ENCODE measurements around the gene SAG. TPM values are rescaled to one million over a fixed set of nuclear protein-coding genes. Genes with fewer than 3 reads are reported as not detected.

Gene SAG
- total and polyA plus RNA-seq, 7 donors, result not detected

- DNase-seq, result no peak
- no peaks in the 10 kb centered on the region for H3K27me3 ChIP-seq
- no peaks in the 10 kb centered on the region for H3K36me3 ChIP-seq
- no peaks in the 10 kb centered on the region for H3K9me3 ChIP-seq
- H3K4me1 ChIP-seq, result no peaks in the 10 kb centered on the region
- intact Hi-C loops (cut with DNase I), result no loop called here
- no peak for TF ChIP-seq POLR2A (IDR thresholded peaks at IDR 0.05)
- no peak for TF ChIP-seq CTCF (IDR thresholded peaks at IDR 0.05)
- TF ChIP-seq POLR2AphosphoS5 (IDR thresholded peaks at IDR 0.05), result no peak
- no peak for TF ChIP-seq EP300 (IDR thresholded peaks at IDR 0.05)
- WGBS, 2 donors, result 93 to 94% methylated on average over 15 of the region's 15 CpGs
- H3K4me3 ChIP-seq, result no peak overlapping the region
- H3K27ac ChIP-seq, result no peak overlapping the region
Observed at GRCh38 chr2:233343171-233343705, 35.6 kb downstream of the SAG start.

- no peak overlapping the region for H3K4me3 ChIP-seq
- no peak for DNase-seq
- no peaks in the 10 kb centered on the region for H3K36me3 ChIP-seq
- no peak overlapping the region for H3K27ac ChIP-seq
- no peak for TF ChIP-seq CTCF (IDR thresholded peaks at IDR 0.05)
- no peak for TF ChIP-seq POLR2A (IDR thresholded peaks at IDR 0.05)
- 93 to 95% methylated on average over 12 of the region's 12 CpGs for WGBS, 2 donors
- no peaks in the 10 kb centered on the region for H3K27me3 ChIP-seq
- no peaks in the 10 kb centered on the region for H3K9me3 ChIP-seq
- intact Hi-C loops (cut with DNase I), result no loop called here
- H3K4me1 ChIP-seq, result no peaks in the 10 kb centered on the region
Observed at GRCh38 chr2:233346376-233346775, 38.8 kb downstream of the SAG start.

GRCh38 chr2:233346930-233347329 lies 39.3 kb downstream of the SAG start:
- Histone ChIP-seq H3K4me3 (no peak overlapping the region), H3K9me3 (no peaks in the 10 kb centered on the region), H3K27me3 (no peaks in the 10 kb centered on the region), H3K36me3 (no peaks in the 10 kb centered on the region), H3K4me1 (no peaks in the 10 kb centered on the region), H3K27ac (no peak overlapping the region)
- TF ChIP-seq POLR2AphosphoS5 (IDR thresholded peaks at IDR 0.05) (no peak), EP300 (IDR thresholded peaks at IDR 0.05) (no peak), CTCF (IDR thresholded peaks at IDR 0.05) (no peak)
- intact Hi-C loops (cut with DNase I), result no loop called here
- 87 to 89% methylated on average over 9 of the region's 9 CpGs for WGBS, 2 donors
- no peak for DNase-seq

- Histone ChIP-seq H3K4me1 (peaks cover 0 to 9% (median 6%) of the 10 kb centered on the region in 4 donors), H3K4me3 (no peak overlapping the region), H3K27me3 (no peaks in the 10 kb centered on the region), H3K36me3 (no peaks in the 10 kb centered on the region), H3K9me3 (no peaks in the 10 kb centered on the region), H3K27ac (peak overlapping the region in 1 of 4 donors; percentile 5)
- intact Hi-C loops (cut with DNase I), result no loop called here
- 15 to 39% methylated on average over 15 of the region's 15 CpGs for WGBS, 2 donors
- DNase-seq, result no peak
- TF ChIP-seq EP300 (IDR thresholded peaks at IDR 0.05) (no peak), POLR2AphosphoS5 (IDR thresholded peaks at IDR 0.05) (peak in 3 of 4 donors; percentile 36 to 56 (median 42))
Observed at GRCh38 chr2:233349005-233349998, 41.7 kb downstream of the SAG start.

- TF ChIP-seq POLR2A (IDR thresholded peaks at IDR 0.05) (no peak), POLR2AphosphoS5 (IDR thresholded peaks at IDR 0.05) (peak in 1 of 4 donors; percentile 12)
- WGBS, 2 donors, result 27 to 39% methylated on average over 8 of the region's 8 CpGs
- Histone ChIP-seq H3K27me3 (no peaks in the 10 kb centered on the region), H3K4me1 (peaks cover 0 to 16% (median 12%) of the 10 kb centered on the region in 4 donors), H3K36me3 (no peaks in the 10 kb centered on the region), H3K27ac (no peak overlapping the region), H3K4me3 (no peak overlapping the region), H3K9me3 (no peaks in the 10 kb centered on the region)
- no peak for DNase-seq
- intact Hi-C loops (cut with DNase I), result loop anchor here (10.0 kb wide), 1 partner anchor 96 kb away; the partner anchor contains the start of gene ATG16L1
Observed at GRCh38 chr2:233350708-233351107, 43.1 kb downstream of the SAG start.
